Prostate gland (tissue), 2 donors: ENCODE data around the gene SRRM4. TPM values are rescaled to one million over a fixed set of nuclear protein-coding genes. Genes with fewer than 3 reads are reported as not detected.

Source experiments
- DNase-seq: peaks from one replicate; pipeline ENCODE4 v3.0.0-alpha.2; 2019; ENCODE audit warnings: low spot score
- H3K27ac ChIP-seq, 2 donors: fragments of 200-600 bp; sonication (generic); 2 replicates each; pipeline ENCODE4 v1.5.1; 2017 to 2019
- H3K27me3 ChIP-seq: fragments of 200-600 bp; sonication (generic); replicated peaks from 2 replicates; pipeline ENCODE4 v1.5.1; 2019; ENCODE audit not compliant: insufficient read depth
- H3K36me3 ChIP-seq, 2 donors: fragments of 200-600 bp; sonication (generic); 1 replicate in 1 of 2; 2 replicates in 1 of 2; pipeline versions ENCODE4 v1.5.1 to v1.8.1; 2017 to 2019
- H3K4me1 ChIP-seq: fragments of 200-600 bp; sonication (generic); replicated peaks from 2 replicates; pipeline ENCODE4 v1.5.1; 2019
- H3K4me3 ChIP-seq, 2 donors: fragments of 200-600 bp; sonication (generic); 2 replicates each; pipeline ENCODE4 v1.5.1; 2017 to 2019
- H3K9me3 ChIP-seq: fragments of 200-600 bp; sonication (generic); 2 replicates; pipeline ENCODE4 v1.5.1; 2017
- CTCF ChIP-seq, 4 experiments: fragments of 200-600 bp in 2 of 4; fragments of 450-650 bp in 2 of 4; sonication (generic) in 2 of 4; IDR thresholded peaks; 1 replicate in 3 of 4; 2 replicates in 1 of 4; pipeline ENCODE4 v1.5.1; 2016 to 2019; ENCODE audit warnings: antibody characterized with exemption in 4 of 4, mild to moderate bottlenecking in 2 of 4, moderate library complexity in 2 of 4
- POLR2A ChIP-seq: fragments of 450-650 bp; IDR thresholded peaks from one replicate; pipeline ENCODE4 v1.6.1; 2016; ENCODE audit warnings: antibody characterized with exemption, mild to moderate bottlenecking
- POLR2AphosphoS5 ChIP-seq: sonication (generic); formaldehyde crosslinking; IDR thresholded peaks from one replicate; pipeline ENCODE4 v1.6.1; 2017; ENCODE audit warnings: antibody characterized with exemption
- WGBS: methylation state at CpG from one replicate; pipeline ENCODE4 v1.1.5; 2018; 5-methylcytosine and 5-hydroxymethylcytosine counted together
- intact Hi-C: fragments of 100-400 bp; cut with DNase I; formaldehyde crosslinking; loops from one replicate; pipeline ENCODE4 v1.14.2; 2022
- total RNA-seq, 2 donors: library from RNA; depleted of rRNA; stranded (reverse); fragments of >200 nt; gene quantifications; one replicate each; pipeline ENCODE4 v1.1.0, GENCODE V29; 2016

Gene SRRM4
- total RNA-seq, 2 donors from 2014 or later = 0.05 to 0.11 TPM

DNA sequence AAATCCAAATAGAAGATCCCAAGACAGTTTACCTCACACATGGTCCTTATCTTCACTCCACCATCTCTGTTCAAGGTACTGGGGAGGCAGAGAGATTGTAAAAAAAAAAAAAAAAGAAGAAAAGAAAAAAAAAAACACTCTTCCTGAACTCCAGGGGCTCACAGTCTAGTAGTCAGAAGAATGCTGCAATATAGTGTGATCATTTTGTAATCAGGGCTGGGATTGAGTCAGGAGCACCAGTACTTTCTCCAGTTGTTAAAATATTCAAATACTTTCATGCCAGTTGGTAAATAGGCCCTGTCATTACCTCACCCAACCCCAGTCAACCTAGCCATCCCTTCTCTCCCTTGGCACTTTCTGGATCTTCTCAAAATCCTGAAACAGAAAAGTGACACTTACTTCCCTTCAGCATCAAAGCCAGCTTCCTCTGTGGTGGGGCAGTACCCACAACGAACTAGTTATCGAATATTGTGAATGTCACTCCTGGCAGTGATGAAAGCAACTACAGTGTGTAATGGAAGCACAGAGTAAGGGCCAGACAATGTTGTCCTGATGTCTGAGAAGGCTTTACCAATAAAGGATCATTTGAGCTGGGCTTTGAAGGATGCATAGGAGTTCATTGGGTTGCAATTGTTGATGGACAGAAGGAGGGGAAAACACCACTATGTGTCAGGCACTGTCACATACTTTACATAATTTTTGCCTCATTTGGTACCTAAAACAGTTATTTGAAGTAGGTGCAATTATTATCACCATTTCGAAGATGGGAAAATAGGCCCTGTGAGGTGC lies 153.1 kb downstream of the SRRM4 start:
- Histone ChIP-seq H3K27me3 (no peaks in the 10 kb centered on the region), H3K9me3 (no peaks in the 10 kb centered on the region), H3K36me3 (no peaks in the 10 kb centered on the region), H3K4me3 (no peak overlapping the region), H3K4me1 (no peaks in the 10 kb centered on the region), H3K27ac (no peak overlapping the region)
- DNase-seq = no peak
- intact Hi-C loops = no loop called here
- 95% methylated on average over 3 of the region's 3 CpGs for WGBS
- TF ChIP-seq CTCF (IDR thresholded peaks at IDR 0.05) = no peak

GRCh38 chr12:119136811-119137410 lies 155.6 kb downstream of the SRRM4 start:
- Histone ChIP-seq H3K4me3 (no peak overlapping the region), H3K27me3 (no peaks in the 10 kb centered on the region), H3K27ac (no peak overlapping the region), H3K9me3 (no peaks in the 10 kb centered on the region), H3K36me3 (no peaks in the 10 kb centered on the region), H3K4me1 (no peaks in the 10 kb centered on the region)
- intact Hi-C loops = no loop called here
- WGBS = 77% methylated on average over 4 of the region's 4 CpGs
- DNase-seq = no peak
- TF ChIP-seq POLR2A = no peak
- no peak for TF ChIP-seq POLR2AphosphoS5
- TF ChIP-seq CTCF (IDR thresholded peaks at IDR 0.05) = no peak

- Histone ChIP-seq H3K4me1 (no peaks in the 10 kb centered on the region), H3K27ac (no peak overlapping the region), H3K27me3 (no peaks in the 10 kb centered on the region), H3K36me3 (no peaks in the 10 kb centered on the region), H3K4me3 (no peak overlapping the region), H3K9me3 (no peaks in the 10 kb centered on the region)
- intact Hi-C loops = no loop called here
- 83% methylated on average over 2 of the region's 2 CpGs for WGBS
- no peak for DNase-seq
- TF ChIP-seq POLR2A (no peak), CTCF (IDR thresholded peaks at IDR 0.05) (no peak), POLR2AphosphoS5 (no peak)
Observed at GRCh38 chr12:119139448-119139847, 158.1 kb downstream of the SRRM4 start.

DNA sequence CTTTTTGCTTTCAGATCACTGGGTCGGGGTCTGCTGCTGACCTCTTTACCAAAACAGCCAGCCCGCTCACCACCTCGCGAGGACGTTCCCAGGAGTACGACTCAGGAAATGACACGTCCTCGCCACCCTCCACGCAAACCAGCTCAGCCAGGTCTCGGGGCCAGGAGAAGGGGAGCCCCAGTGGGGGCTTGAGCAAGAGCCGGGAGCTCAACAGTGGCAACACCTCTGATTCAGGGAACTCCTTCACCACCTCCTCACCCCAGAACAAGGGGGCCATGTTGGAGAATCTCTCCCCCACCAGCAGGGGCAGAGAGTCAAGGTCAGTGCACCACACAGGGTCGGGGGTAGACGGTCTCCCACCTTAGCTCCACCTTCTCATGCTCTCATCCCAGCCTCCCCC lies 164.0 kb downstream of the SRRM4 start:
- no peak for DNase-seq
- Histone ChIP-seq H3K27ac (no peak overlapping the region), H3K27me3 (no peaks in the 10 kb centered on the region), H3K4me1 (no peaks in the 10 kb centered on the region), H3K36me3 (no peaks in the 10 kb centered on the region), H3K4me3 (no peak overlapping the region), H3K9me3 (no peaks in the 10 kb centered on the region)
- 66% methylated on average over 13 of the region's 13 CpGs for WGBS
- intact Hi-C loops = no loop called here
- TF ChIP-seq POLR2A (no peak), CTCF (IDR thresholded peaks at IDR 0.05) (no peak), POLR2AphosphoS5 (no peak)
